GM23338 (cell line): ENCODE data around the gene PDCD2L.

Experiments
- CREB1 ChIP-seq: fragments of 250-450 bp; sonication (Bioruptor Pico); IDR thresholded peaks from 2 replicates; pipeline ENCODE4 v1.5.0; 2020; ENCODE audit warnings: low read depth, mild to moderate bottlenecking, moderate library complexity
- CTCF ChIP-seq, 2 experiments: fragments of 200-600 bp in 1 of 2; sonication (generic) in 1 of 2; conservative IDR thresholded peaks; 2 replicates each; pipeline versions ENCODE4 v1.5.1 to v1.6.1; 2016 to 2017; ENCODE audit warnings: antibody characterized with exemption in 2 of 2, low read depth in 2 of 2, mild to moderate bottlenecking in 2 of 2, moderate library complexity in 1 of 2
- EZH2 ChIP-seq: fragments of 200-600 bp; sonication (generic); IDR thresholded peaks from one replicate; pipeline ENCODE4 v1.8.0; 2017; ENCODE audit warnings: antibody characterized with exemption, mild to moderate bottlenecking, low read depth; ENCODE audit not compliant: unreplicated experiment
- EZH2phosphoT487 ChIP-seq: fragments of 200-600 bp; sonication (generic); IDR thresholded peaks from one replicate; pipeline ENCODE4 v1.8.1; 2018; ENCODE audit warnings: antibody characterized with exemption; ENCODE audit not compliant: unreplicated experiment
- JUNB ChIP-seq: IDR thresholded peaks from one replicate; pipeline ENCODE4 v1.6.1; 2016; ENCODE audit warnings: antibody characterized with exemption; ENCODE audit not compliant: unreplicated experiment
- NANOG ChIP-seq: IDR thresholded peaks from 2 replicates; pipeline ENCODE4 v1.6.1; 2016; ENCODE audit warnings: antibody characterized with exemption, borderline replicate concordance
- POLR2AphosphoS5 ChIP-seq: IDR thresholded peaks from 2 replicates; pipeline ENCODE4 v1.6.1; 2016; ENCODE audit warnings: antibody characterized with exemption, low read depth
- REST ChIP-seq: IDR thresholded peaks from one replicate; pipeline ENCODE4 v1.6.1; 2018; ENCODE audit warnings: antibody characterized with exemption; ENCODE audit not compliant: unreplicated experiment
- STAT1 ChIP-seq: IDR thresholded peaks from one replicate; pipeline ENCODE4 v1.6.1; 2016; ENCODE audit warnings: antibody characterized with exemption; ENCODE audit not compliant: unreplicated experiment
- ZNF331 ChIP-seq: fragments of 250-450 bp; sonication (Bioruptor Pico); IDR thresholded peaks from 2 replicates; pipeline ENCODE4 v1.5.0; 2020; ENCODE audit warnings: low read depth, mild to moderate bottlenecking, moderate library complexity

- TF ChIP-seq EZH2 (no peak), CTCF (conservative IDR thresholded peaks at IDR 0.05; ENCODE audit: low read depth in 2 of 2) (no peak), EZH2phosphoT487 (no peak), NANOG (no peak), REST (no peak), POLR2AphosphoS5 (no peak), STAT1 (no peak), ZNF331 (CRISPR knock-in tag) (no peak), JUNB (no peak), CREB1 (CRISPR knock-in tag) (no peak)
These were observed 24.5 kb downstream of the PDCD2L start for GRCh38 chr19:34428549-34429285.
